Testis (tissue), 3 donors: ENCODE data around the gene MRPL2. TPM values are rescaled to one million over a fixed set of nuclear protein-coding genes. Genes with fewer than 3 reads are reported as not detected.

Source experiments
- DNase-seq: peaks from one replicate; pipeline ENCODE4 v3.0.0-alpha.2; 2019
- H3K27ac ChIP-seq, 2 donors: fragments of 200-600 bp; sonication (generic); one replicate each; pipeline ENCODE4 v1.5.1; 2019
- H3K27me3 ChIP-seq: fragments of 200-600 bp; sonication (generic); one replicate; pipeline ENCODE4 v1.5.1; 2019
- H3K36me3 ChIP-seq: fragments of 200-600 bp; sonication (generic); one replicate; pipeline ENCODE4 v1.5.1; 2017; ENCODE audit warnings: low read depth; ENCODE audit errors: missing control alignments
- H3K4me1 ChIP-seq: fragments of 200-600 bp; sonication (generic); one replicate; pipeline ENCODE4 v1.5.1; 2019
- H3K4me3 ChIP-seq, 2 donors: fragments of 200-600 bp; sonication (generic); one replicate each; pipeline ENCODE4 v1.5.1; 2017 to 2019
- H3K9me3 ChIP-seq: fragments of 200-600 bp; sonication (generic); one replicate; pipeline ENCODE4 v1.5.1; 2017
- CTCF ChIP-seq, 3 experiments: fragments of 450-650 bp in 2 of 3; fragments of 200-600 bp in 1 of 3; sonication (generic) in 1 of 3; IDR thresholded peaks; one replicate each; pipeline ENCODE4 v1.5.1; 2016 to 2019; ENCODE audit warnings: antibody characterized with exemption in 3 of 3, mild to moderate bottlenecking in 2 of 3, moderate library complexity in 1 of 3
- POLR2A ChIP-seq: fragments of 450-650 bp; IDR thresholded peaks from one replicate; pipeline ENCODE4 v1.6.1; 2017; ENCODE audit warnings: antibody characterized with exemption, mild to moderate bottlenecking, moderate library complexity
- WGBS, 2 donors: methylation state at CpG; one replicate each; pipeline ENCODE4 v1.1.5; 2018; 5-methylcytosine and 5-hydroxymethylcytosine counted together
- intact Hi-C: fragments of 100-400 bp; cut with DNase I; formaldehyde crosslinking; loops from one replicate; pipeline ENCODE4 v1.15.1; 2023; ENCODE audit warnings: low total_unique reads
- polyA plus RNA-seq: library from polyadenylated mRNA; stranded (reverse); fragments of 350-450 nt; fragmentation: Illumina TruSeq; extraction: RNeasy Lipid Tissue Mini Kit (QIAGEN cat#74804); gene quantifications from one replicate; pipeline ENCODE4 v1.2.3, GENCODE V29; 2014; ENCODE audit warnings: low read depth, low replicate concordance; ENCODE audit not compliant: insufficient read depth
- total RNA-seq, 2 donors: library from RNA; depleted of rRNA; stranded (reverse); fragments of >200 nt; gene quantifications; one replicate each; pipeline ENCODE4 v1.2.3, GENCODE V29; 2016

Gene MRPL2
- total and polyA plus RNA-seq, 3 donors from 2014 or later = 37.2 to 72.8 (median 54.8) TPM

GRCh38 chr6:43054206-43054943 lies 4.9 kb downstream of the MRPL2 start:
- H3K36me3 ChIP-seq = no peaks in the 10 kb centered on the region
- TF ChIP-seq CTCF (IDR thresholded peaks at IDR 0.05) (no peak), POLR2A (no peak)
- no peaks in the 10 kb centered on the region for H3K9me3 ChIP-seq
- WGBS, 2 donors = 48 to 57% methylated on average over 17 of the region's 17 CpGs
- intact Hi-C loops = no loop called here
- peak overlapping the region; percentile 85 to 87 for H3K27ac ChIP-seq
- H3K4me1 ChIP-seq = peaks cover 25% of the 10 kb centered on the region
- H3K27me3 ChIP-seq = no peaks in the 10 kb centered on the region
- peak overlapping the region; percentile 66 to 84 for H3K4me3 ChIP-seq
- no peak for DNase-seq

- WGBS, 2 donors = 2% methylated on average over 14 to 32 of the region's 45 CpGs
- intact Hi-C loops = no loop called here
- no peak for TF ChIP-seq POLR2A
- TF ChIP-seq CTCF (IDR thresholded peaks at IDR 0.05) = no peak
- Histone ChIP-seq H3K4me1 (peaks cover 25% of the 10 kb centered on the region), H3K27ac (peak within 1 kb of the TSS; percentile 85 to 87), H3K4me3 (peak within 1 kb of the TSS; percentile 66 to 84), H3K27me3 (no peaks in the 10 kb centered on the region), H3K36me3 (no peaks in the 10 kb centered on the region), H3K9me3 (no peaks in the 10 kb centered on the region)
- DNase-seq = peak; percentile 94
Observed at GRCh38 chr6:43053545-43054205, 5.6 kb downstream of the MRPL2 start, which contains the start of gene CUL7. Gene CUL7 (minus strand): TSS chr6:43053851. CDS start chr6:43052788, 1,063 bp downstream.

GRCh38 chr6:43052842-43053544 lies 6.2 kb downstream of the MRPL2 start:
- Histone ChIP-seq H3K36me3 (no peaks in the 10 kb centered on the region), H3K27me3 (no peaks in the 10 kb centered on the region), H3K27ac (peak overlapping the region; percentile 85 to 87), H3K4me3 (peak overlapping the region; percentile 66 to 84), H3K4me1 (peaks cover 18% of the 10 kb centered on the region), H3K9me3 (no peaks in the 10 kb centered on the region)
- 6 to 7% methylated on average over 22 of the region's 22 CpGs for whole genome bisulfite sequencing, 2 donors
- intact Hi-C loops = no loop called here
- peak; percentile 61 for DNase-seq
- no peak for TF ChIP-seq CTCF (IDR thresholded peaks at IDR 0.05)
- no peak for TF ChIP-seq POLR2A

- H3K4me1 ChIP-seq = peaks cover 18% of the 10 kb centered on the region
- no peak for TF ChIP-seq CTCF (IDR thresholded peaks at IDR 0.05)
- no peak for TF ChIP-seq POLR2A
- intact Hi-C loops = no loop called here
- no peak for DNase-seq
- H3K9me3 ChIP-seq = no peaks in the 10 kb centered on the region
- no peaks in the 10 kb centered on the region for H3K36me3 ChIP-seq
- WGBS, 2 donors = 80 to 82% methylated on average over 11 to 19 of the region's 19 CpGs
- no peak overlapping the region for H3K27ac ChIP-seq
- no peaks in the 10 kb centered on the region for H3K27me3 ChIP-seq
- no peak overlapping the region for H3K4me3 ChIP-seq
Observed at GRCh38 chr6:43052225-43052841, 6.9 kb downstream of the MRPL2 start.
